Glomerular visceral epithelial cell (primary cell): ENCODE data around the gene ACSS1.
A peak's percentile ranks its signal among the peaks of the same experiment; 100 is the strongest.

Experiments
- DNase-seq: peaks from one replicate; pipeline ENCODE4 v3.0.0-alpha.2; 2016; ENCODE audit errors: extremely low spot score

ACSS1 gene

DNA sequence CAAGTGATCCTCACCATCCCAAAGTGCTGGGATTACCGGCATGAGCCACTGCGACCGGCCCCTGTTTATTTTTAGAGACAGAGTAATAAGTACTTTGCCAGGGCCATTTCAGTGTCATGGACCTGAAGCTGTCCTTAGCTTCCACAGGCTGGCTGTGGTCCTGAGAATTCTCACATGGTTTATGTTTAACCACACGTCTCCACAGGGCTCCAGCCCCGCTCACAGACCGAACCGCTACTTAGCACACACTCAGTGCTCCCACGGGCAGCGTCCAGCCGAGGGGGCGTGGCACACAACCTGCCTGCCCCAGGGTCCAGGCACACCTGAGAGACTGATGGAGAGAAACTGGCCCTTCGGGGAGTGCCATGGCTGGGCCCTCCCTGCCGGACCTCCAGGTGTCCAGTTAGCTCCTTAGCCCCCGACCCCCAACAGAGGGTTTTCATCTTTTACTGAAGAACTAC is 11.7 kb downstream of the ACSS1 start:
- DNase-seq, result no peak

- DNase-seq, result no peak
Measured at GRCh38 chr20:25045343-25045712, 12.6 kb downstream of the ACSS1 start.

DNA sequence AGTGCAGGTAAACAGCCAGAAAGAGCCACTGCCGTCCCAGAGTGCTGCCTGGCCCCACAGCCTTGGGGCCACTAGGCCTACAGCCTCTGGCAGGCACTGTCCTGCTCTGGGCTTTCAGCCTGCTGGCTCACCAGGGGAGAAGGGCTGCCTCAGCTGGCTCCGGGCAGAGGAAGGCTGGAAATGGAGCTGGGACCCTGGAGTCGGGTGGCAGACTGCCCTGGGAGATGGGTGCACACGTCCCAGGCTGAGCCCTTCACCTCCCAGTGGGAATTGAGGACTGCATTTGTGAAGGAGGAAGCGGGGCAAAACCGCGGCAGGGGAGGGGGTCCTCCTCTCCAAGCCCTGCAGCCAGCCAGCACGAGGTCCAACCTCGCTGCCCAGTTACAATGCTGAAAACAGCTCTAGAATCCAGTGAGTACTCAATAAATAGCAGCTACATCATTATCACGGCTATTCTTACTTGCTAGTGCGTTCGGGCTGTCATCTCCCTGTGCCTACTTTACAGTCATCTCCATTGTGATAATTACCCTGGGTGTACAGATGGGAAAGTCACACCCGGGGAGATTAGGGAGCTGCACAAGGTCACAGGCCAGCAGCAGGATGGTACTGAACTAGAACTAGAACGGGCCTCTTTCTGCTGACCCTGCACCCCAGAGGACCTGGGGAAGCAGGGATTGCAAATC is 13.1 kb downstream of the ACSS1 start:
- DNase-seq, result no peak

DNA sequence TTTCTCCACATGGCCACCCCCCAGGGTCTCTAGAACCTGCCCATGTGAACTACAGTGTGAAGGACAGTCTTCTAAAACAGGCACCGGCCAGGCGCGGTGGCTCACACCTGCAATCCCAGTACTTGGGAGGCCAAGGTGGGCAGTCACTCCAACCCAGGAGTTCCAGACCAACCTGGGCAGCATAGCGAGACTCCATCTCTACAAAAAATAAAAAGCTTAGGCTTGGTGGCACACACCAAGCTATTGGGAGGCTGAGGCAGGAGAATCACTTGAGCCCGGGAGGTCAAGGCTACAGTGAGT is 13.7 kb downstream of the ACSS1 start:
- no peak for DNase-seq

- DNase-seq, result no peak
Measured at GRCh38 chr20:25043499-25044260, 14.3 kb downstream of the ACSS1 start.

- no peak for DNase-seq
Measured at GRCh38 chr20:25042531-25043498, 15.1 kb downstream of the ACSS1 start.

DNA sequence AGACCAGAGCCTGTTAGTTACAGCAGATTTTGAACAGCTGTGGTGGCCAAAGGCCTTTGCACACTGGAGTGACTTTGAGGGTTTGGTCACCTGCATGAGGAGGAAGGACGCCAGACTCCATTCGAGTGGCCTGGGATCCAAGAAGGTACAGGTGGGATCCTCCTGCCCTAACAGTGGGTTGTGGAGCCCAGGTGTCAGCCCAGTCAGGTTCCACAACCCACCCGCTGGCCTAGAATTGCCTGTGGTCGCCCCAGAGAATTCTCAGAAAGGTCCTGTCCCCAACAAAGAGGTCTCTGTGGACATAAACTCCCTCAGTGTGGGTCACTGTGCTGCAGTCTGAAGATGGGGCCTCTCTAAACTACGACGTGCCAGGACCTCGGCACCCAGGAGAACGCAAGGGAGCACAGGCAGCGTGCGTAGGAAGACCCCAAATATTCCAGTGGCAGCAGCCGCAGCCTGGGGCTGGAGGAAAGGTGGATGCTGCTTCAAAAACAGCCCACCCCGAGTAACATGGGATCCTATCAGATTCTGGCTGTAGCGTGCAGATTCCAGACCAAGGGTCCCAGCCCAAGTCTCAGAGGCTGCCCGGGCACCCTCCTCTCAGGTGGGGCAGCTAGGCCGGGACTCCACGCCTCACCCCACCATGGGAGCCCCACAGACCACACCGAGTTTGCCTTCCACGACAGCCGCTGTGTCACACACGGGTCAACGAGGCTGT is 16.0 kb downstream of the ACSS1 start:
- no peak for DNase-seq

- DNase-seq, result no peak
Measured at GRCh38 chr20:25040438-25040831, 17.5 kb downstream of the ACSS1 start.

DNA sequence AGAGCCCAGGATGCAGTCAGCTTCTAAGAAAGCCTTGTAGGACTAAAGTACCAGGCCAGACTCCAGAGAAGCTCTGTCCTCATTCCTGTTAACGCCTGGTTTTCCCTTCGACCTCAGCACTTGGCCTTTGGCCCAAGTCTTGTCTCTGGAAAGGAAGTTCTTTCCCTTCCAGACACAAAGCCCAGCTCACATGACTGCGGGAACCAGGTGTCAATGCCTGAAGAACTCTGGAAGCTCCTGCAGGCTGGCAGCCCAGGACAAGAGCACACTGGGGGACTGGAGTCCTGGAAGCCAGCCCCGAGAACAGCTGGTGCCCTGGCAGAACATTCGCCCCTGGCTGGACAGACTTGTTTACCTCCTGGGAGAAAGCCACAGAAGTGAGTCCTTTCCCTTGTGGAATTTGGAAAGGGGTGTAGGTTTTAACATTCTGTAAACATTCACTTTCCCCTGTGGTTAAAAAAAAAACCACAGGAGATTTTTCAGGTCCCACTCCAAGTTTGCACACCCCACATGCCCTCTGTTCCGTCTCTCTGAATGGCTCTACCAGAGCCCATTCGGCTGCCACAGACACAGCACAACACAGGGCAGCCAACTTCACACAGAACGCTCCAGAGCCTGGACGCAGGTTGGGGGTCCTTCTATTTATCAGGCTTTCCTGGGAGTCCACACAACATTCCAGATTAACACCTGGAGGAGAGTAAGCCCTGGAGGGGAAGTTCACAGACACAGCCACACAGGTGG is 18.1 kb downstream of the ACSS1 start:
- peak; percentile 25 for DNase-seq

DNA sequence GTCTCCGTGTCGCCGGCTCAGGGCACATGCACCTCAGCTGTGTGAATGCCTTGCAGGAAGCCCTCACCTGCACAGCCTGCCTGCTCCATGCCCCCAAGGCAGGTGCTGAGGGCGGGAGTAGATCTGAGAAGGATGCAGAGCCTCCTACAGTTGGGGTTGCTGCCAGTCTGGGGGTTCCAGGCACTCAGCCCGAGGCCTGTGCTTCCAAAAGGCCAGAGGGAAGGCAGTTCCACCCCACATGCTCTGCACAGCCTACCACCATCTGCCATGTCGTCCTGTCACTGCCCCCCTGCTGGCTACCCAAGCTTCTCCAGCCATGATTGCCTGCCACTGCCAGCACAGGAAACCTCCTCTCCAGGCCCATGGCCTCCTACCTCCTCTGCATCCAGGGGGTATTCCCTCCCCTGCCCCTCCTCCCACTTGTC is 19.3 kb downstream of the ACSS1 start:
- no peak for DNase-seq

GRCh38 chr20:25038103-25038410 is 19.9 kb downstream of the ACSS1 start:
- peak; percentile 15 for DNase-seq

DNA sequence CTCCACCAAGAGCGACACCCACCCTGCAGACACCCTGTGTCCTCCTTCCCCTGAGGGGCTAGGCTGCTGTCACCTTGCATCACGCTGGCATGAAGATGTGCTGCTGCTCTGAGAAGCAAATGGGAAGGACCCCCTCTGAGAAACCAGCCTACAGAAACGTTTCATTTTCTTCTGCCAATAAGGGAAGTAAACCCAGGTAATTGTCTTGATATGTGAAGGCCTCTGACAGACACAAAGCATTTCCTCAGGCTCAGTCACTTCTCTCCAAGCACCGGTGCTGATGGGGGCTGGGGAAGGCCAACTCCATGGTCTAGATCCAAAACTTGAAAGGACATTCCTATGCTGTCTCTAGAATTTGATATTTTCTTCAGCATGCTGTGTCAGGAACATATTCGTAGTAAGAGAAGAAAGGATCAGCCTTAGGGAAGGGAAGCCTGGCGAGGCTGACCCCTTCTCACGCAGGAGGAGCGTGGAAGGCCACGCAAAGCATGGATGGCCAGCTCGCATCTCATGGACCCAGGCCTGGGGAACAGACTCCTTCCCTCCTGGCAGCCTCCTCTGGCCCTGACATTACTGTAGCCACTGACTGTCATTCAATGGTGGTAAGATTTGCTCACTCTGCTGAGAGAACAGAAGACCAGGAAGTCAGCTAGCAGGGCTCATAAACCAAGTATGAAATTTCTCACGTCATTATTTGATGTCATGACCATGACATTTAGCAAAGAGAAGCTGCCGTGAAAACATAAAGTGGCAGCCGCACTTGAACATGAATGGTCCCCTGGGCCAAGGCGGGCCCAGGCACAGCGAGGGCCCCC is 20.4 kb downstream of the ACSS1 start:
- DNase-seq, result no peak

GRCh38 chr20:25036331-25036936 is 21.5 kb downstream of the ACSS1 start:
- no peak for DNase-seq

- DNase-seq, result no peak
Measured at GRCh38 chr20:25035921-25036320, 22.0 kb downstream of the ACSS1 start.

DNA sequence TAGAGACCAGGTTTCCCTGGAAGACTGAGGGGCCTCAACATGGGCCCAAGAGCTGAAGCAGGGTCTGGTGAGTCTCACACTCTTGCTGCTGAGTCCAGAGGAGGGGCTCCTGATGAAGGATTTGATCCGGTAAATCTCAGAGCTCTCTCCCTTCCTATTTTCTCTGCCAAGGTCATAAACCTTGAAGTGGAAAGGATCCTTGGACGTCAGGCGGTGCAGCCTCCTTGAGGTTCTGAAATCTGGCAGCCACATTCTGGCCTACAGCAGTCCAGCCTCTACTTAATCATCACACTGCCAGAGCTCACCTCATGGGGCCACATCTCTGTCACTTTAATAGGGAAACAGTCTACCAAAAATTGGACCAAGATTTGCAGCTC is 24.0 kb downstream of the ACSS1 start:
- DNase-seq, result no peak

DNA sequence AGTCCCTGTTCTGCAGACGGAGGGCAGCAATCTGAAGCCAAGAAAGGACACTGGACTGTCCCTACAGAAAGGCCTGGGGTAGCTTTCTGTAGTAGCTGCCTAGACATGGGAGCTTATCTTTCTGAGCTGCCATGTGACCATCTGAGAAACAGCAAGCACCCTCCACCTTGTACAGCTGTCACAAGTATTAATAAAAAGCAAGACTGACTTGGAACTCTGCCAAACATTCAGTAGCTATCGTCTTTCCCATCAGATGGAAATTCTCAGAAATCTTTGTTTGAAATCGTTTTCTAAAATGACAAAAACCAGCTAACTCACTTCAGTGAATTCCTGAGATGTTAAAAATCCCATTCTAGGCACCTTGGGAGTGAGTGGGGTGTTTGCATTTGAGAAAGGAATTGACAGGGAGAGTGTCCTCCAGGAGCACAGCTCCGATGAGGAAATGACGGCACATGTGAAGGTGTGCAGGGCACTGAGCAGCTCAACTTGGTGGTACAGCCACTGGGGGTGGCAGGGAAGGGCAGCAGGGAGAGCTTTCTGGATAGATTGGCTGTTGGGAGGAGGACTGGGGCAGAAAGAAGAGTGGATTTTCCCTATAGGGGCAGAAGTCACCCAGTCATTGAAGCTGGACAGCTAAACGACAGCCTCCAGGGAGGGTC is 24.5 kb downstream of the ACSS1 start:
- no peak for DNase-seq

- no peak for DNase-seq
Measured at GRCh38 chr20:25032478-25033264, 25.3 kb downstream of the ACSS1 start.

- no peak for DNase-seq
Measured at GRCh38 chr20:25032065-25032477, 25.9 kb downstream of the ACSS1 start.

- DNase-seq, result no peak
Measured at GRCh38 chr20:25031241-25031640, 26.7 kb downstream of the ACSS1 start.
